ENCODE results near the gene ACAD8. TPM values are rescaled to one million over a fixed set of nuclear protein-coding genes. Genes with fewer than 3 reads are reported as not detected.

ACAD8 gene
- total and polyA plus RNA-seq, 2 of the 8 experiments (the other 6 are each of a cell fraction or from before 2014, with no cell fraction given), result 45.8 to 52.7 TPM

GRCh38 chr11:134246100-134246499 lies 7.3 kb upstream of the ACAD8 start:
- POLR2A ChIA-PET (ENCODE audit: partially characterized antibody), result interaction anchor here (2.1 kb wide), 1 partner anchor 8 kb away, joined by 8 read pairs; the partner anchor contains the start of genes ACAD8 and THYN1
- H3K18ac ChIP-seq (ENCODE audit: extremely low read depth, low read length), result no peak overlapping the region
- H3K4me3 ChIP-seq (ENCODE audit: extremely low read depth in 1 of 4, insufficient read depth in 2 of 4, low read depth in 3 of 4, low read length in 4 of 4), result no peak overlapping the region
- no peaks in the 10 kb centered on the region for H3K79me2 ChIP-seq (ENCODE audit: control insufficient read depth in 1 of 2, insufficient read depth in 2 of 2, low read length in 2 of 2)
- no peak for FAIRE-seq
- no peak overlapping the region for H2AFZ ChIP-seq (ENCODE audit: low read length)
- no peak overlapping the region for H4K91ac ChIP-seq (replicated peaks; ENCODE audit: insufficient read length, low read length)
- no peak overlapping the region for H4K5ac ChIP-seq (ENCODE audit: insufficient read length, low read depth, low read length)
- H3K4me1 ChIP-seq (replicated peaks in 1 of 4; ENCODE audit: control insufficient read depth in 3 of 4, insufficient read depth in 4 of 4, low read length in 3 of 4), result no peaks in the 10 kb centered on the region
- no peaks in the 10 kb centered on the region for H3K23me2 ChIP-seq (ENCODE audit: low read depth, low read length)
- no peak overlapping the region for H2AK5ac ChIP-seq (ENCODE audit: low read depth, low read length)
- H3K14ac ChIP-seq (ENCODE audit: insufficient read length), result no peak overlapping the region
- no peaks in the 10 kb centered on the region for H3K79me1 ChIP-seq (ENCODE audit: low read depth, low read length)
- no peak overlapping the region for H3K56ac ChIP-seq (replicated peaks; ENCODE audit: insufficient read length, low read depth, low read length)
- no peak overlapping the region for H2BK12ac ChIP-seq (ENCODE audit: low read depth, low read length)
- H3K27ac ChIP-seq (ENCODE audit: low read depth, low read length), result no peak overlapping the region
- no peak for DNase-seq (ENCODE audit: low read depth in 1 of 2, low spot score in 2 of 2)
- H4K20me1 ChIP-seq (replicated peaks in 1 of 2; ENCODE audit: control insufficient read depth in 1 of 2, insufficient read depth in 2 of 2, low read length in 2 of 2), result no peaks in the 10 kb centered on the region
- no peak overlapping the region for H3K9ac ChIP-seq (replicated peaks in 1 of 4; ENCODE audit: extremely low read depth in 1 of 4, low read depth in 3 of 4, low read length in 3 of 4)
- no peak overlapping the region for H2BK20ac ChIP-seq (ENCODE audit: low read length)
- H2BK5ac ChIP-seq (ENCODE audit: low read depth, low read length), result no peak overlapping the region
- H3K27me3 ChIP-seq (replicated peaks in 1 of 4; ENCODE audit: control insufficient read depth in 3 of 4, extremely low read depth in 1 of 4, insufficient read depth in 3 of 4, low read length in 3 of 4), result no peaks in the 10 kb centered on the region
- peaks cover 15 to 41% (median 36%) of the 10 kb centered on the region in 4 experiments for H3K36me3 ChIP-seq (ENCODE audit: control insufficient read depth in 2 of 4, insufficient read depth in 4 of 4, low read length in 3 of 4)
- H3K4ac ChIP-seq (replicated peaks; ENCODE audit: insufficient read length, low read depth, low read length), result no peak overlapping the region
- H3K9me3 ChIP-seq (ENCODE audit: insufficient read depth in 2 of 2, low read depth in 1 of 2, low read length in 1 of 2), result no peaks in the 10 kb centered on the region
- no peak overlapping the region for H4K8ac ChIP-seq (ENCODE audit: extremely low read depth, insufficient read depth, low read length)
- H3K23ac ChIP-seq (ENCODE audit: insufficient read length), result no peak overlapping the region
- CTCF ChIA-PET (ENCODE audit: partially characterized antibody), result interaction anchor here (1.1 to 3.7 kb wide), 3 partner anchors 12 to 20 kb away, joined by 3 to 23 read pairs (median 23); partner anchors contain the start of genes NCAPD3 and VPS26B
- H2BK120ac ChIP-seq (replicated peaks; ENCODE audit: low read depth, low read length), result no peak overlapping the region
- 95% methylated on average over 11 of the region's 11 CpGs; no CpG with 5 or more reads in 1 of the 2 experiments for WGBS, 2 experiments (ENCODE audit: extremely low coverage in 1 of 2, insufficient coverage in 1 of 2, insufficient read length in 1 of 2, insufficient replicate concordance in 2 of 2, low coverage in 1 of 2, low lambda C conversion rate in 2 of 2, missing lambda C conversion rate in 1 of 2)
- H3K4me2 ChIP-seq (ENCODE audit: insufficient read depth in 1 of 2, low read depth in 2 of 2, low read length in 2 of 2), result no peak overlapping the region
- no peak overlapping the region for H2BK15ac ChIP-seq (ENCODE audit: low read length)
- TF ChIP-seq NANOG (IDR thresholded peaks at IDR 0.05; ENCODE audit: insufficient read depth, low read depth, low read length, poor library complexity, severe bottlenecking) (no peak), PHF8 (conservative IDR thresholded peaks at IDR 0.05; ENCODE audit: low read depth, low read length) (no peak), MAFK (IDR thresholded peaks at IDR 0.05; ENCODE audit: low read depth, low read length) (no peak), TEAD4 (IDR thresholded peaks at IDR 0.05; ENCODE audit: low read depth, low read length) (no peak), RXRA (IDR thresholded peaks at IDR 0.05; ENCODE audit: insufficient read depth, low read depth, low read length) (no peak), JUND (IDR thresholded peaks at IDR 0.05; ENCODE audit: low read length) (no peak), EZH2 (IDR thresholded peaks at IDR 0.05; ENCODE audit: low read depth, low read length, severe bottlenecking) (no peak), KDM4A (IDR thresholded peaks at IDR 0.05; ENCODE audit: low read depth, low read length, severe bottlenecking) (no peak), ZNF274 (IDR thresholded peaks at IDR 0.05; ENCODE audit: borderline replicate concordance, extremely low read depth, low read length) (no peak), CTBP2 (IDR thresholded peaks at IDR 0.05; ENCODE audit: borderline replicate concordance, insufficient read depth, insufficient read length, low read length) (no peak), EP300 (IDR thresholded peaks at IDR 0.05; ENCODE audit: borderline replicate concordance in 1 of 2, low read depth in 2 of 2, low read length in 2 of 2) (no peak), SIX5 (IDR thresholded peaks at IDR 0.05; ENCODE audit: low read depth, low read length) (no peak), EGR1 (IDR thresholded peaks at IDR 0.05; ENCODE audit: borderline replicate concordance, low read depth, low read length) (no peak), BACH1 (IDR thresholded peaks at IDR 0.05; ENCODE audit: low read length) (no peak)

Data from H1 (cell line).